NCI-H524 treated with DMSO at 0.1 percent for 48 hours (cell line): ENCODE measurements around the gene TLE3.
A peak's percentile ranks its signal among the peaks of the same experiment; 100 is the strongest.
"Not testable (repeated sequence)": the region's sequence is repeated elsewhere in the genome, so short reads cannot be mapped to it uniquely, and the experiment has no call there.

Experiments used
- DNase-seq: peaks from one replicate; lab custom pipeline; 2025; lab: John Stamatoyannopoulos, UW

The TLE3 gene

GRCh38 chr15:70125605-70126004, 27.9 kb upstream of the TLE3 start:
- no peak for DNase-seq

GRCh38 chr15:70121624-70122302, 24.0 kb upstream of the TLE3 start:
- peak; percentile 25 for DNase-seq

GRCh38 chr15:70120958-70121623, 23.4 kb upstream of the TLE3 start:
- peak; percentile 28 for DNase-seq

GRCh38 chr15:70119911-70120508, 22.3 kb upstream of the TLE3 start:
- DNase-seq, result no peak

DNA sequence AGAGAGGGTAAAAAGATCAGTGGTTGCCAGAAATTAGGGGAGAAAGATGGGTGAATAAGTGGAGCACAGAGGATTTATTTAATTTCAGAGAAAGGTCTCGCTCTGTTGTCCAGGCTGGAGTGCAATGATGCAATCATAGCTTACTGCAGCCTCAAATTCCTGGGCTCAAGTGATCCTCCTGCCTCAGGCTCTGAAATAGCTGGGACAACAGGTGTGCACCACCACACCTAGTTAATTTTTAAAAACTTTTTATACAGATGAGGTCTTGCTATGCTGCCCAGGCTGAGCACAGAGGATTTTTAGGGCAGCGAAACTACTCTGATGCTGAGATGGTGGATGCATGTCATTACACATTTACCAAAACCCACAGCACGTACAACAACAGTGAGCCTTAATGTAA, 20.9 kb upstream of the TLE3 start:
- no peak for DNase-seq

- DNase-seq, result no peak
Measured at GRCh38 chr15:70116317-70116716, 18.6 kb upstream of the TLE3 start.

DNA sequence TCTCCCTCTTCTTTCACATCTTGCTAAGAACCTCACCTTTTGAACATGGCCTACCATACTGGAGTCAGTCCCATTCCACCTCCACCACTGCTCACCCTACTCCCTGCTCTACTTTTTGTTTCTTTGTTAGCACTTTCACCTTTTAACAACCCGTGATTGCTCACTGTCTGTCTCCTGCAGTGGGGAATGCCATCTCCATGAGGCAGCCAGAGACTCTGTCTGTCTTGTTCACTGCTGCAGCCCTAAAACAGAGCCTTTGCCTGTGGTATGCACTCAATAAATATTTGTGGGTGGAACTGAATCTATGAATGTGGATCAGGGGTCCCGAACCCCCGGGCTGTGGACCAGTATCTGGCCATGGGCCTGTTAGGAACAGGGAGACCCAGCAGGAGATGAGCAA, 16.5 kb upstream of the TLE3 start:
- no peak for DNase-seq

DNA sequence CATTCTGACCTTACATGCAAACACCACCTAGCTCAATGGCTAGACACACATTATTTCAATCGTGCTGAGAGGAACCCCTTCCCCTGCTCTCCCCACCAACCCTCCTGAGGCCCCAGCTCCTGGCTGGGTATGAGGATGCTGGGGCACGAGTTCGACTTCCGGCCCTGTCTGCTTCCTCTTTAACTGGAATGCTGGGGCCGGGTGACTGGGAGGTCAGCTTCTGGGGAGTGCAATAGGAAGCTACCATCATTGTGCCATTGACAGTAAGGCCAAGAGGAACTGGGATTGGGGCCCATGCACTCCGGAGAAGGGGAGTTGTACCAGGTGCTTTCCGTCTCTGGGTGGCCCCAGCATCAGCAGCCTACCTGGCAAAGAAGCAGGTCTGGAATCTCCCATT, 15.6 kb upstream of the TLE3 start:
- DNase-seq, result no peak

GRCh38 chr15:70112572-70113303, 15.0 kb upstream of the TLE3 start:
- not testable (repeated sequence) for DNase-seq

DNA sequence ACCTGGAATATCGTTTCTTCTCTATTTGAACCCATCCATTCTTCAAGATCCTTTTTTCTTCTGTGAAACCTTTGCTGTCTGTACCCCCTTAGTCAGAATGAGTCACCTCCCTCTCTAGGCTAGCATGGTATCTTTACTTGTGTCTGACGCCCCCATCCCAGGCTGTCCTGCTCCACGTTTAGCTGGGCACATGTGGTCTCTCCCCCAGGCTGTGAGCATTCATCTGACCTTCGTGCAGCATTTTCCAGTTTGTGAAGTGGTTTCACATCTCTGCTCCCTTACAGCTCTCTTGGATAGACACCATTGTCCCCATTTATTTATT, 14.3 kb upstream of the TLE3 start:
- no peak for DNase-seq

GRCh38 chr15:70111203-70112073, 13.7 kb upstream of the TLE3 start:
- DNase-seq, result peak; percentile 93

DNA sequence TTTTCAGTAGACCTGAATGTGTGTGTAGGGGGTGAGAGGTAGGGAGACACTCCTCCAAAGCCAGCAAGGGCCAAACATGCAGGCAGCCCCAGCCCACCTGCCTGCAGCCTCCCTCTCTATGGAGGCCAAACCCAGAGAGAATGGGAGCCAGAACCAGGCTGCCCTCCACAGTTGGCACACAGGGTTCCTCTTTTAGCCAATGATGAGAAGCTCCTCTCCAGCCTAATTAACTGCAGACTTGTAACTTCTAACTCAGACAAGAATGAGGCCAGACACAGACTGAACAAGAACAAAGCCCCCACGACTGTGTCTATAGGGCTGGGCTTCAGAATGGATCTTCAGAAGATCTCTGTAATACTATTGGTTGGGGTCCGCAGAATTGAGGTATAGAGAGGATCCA, 12.3 kb upstream of the TLE3 start:
- no peak for DNase-seq

- DNase-seq, result no peak
Measured at GRCh38 chr15:70109531-70109930, 11.8 kb upstream of the TLE3 start.

GRCh38 chr15:70103880-70104626, 6.3 kb upstream of the TLE3 start:
- DNase-seq, result no peak

DNA sequence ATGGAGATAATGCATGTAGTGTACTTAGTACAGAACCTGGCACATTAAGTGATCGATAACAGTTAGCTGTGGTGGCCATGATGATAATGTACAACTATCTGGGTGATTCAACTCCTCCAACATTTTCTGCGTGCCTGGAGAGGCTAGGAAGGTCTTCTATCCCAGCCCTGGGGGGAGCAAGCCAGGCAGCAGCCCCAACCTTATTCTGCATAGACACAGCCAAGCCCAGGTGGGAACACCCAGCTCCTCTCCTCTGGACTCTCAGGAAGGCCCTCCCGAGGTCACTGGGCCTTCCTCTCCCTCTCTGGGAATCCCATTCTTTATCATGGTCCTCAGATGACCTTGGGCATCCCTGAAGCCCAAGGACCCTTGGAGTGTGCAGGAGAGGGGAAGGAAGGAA, 5.1 kb upstream of the TLE3 start:
- no peak for DNase-seq

DNA sequence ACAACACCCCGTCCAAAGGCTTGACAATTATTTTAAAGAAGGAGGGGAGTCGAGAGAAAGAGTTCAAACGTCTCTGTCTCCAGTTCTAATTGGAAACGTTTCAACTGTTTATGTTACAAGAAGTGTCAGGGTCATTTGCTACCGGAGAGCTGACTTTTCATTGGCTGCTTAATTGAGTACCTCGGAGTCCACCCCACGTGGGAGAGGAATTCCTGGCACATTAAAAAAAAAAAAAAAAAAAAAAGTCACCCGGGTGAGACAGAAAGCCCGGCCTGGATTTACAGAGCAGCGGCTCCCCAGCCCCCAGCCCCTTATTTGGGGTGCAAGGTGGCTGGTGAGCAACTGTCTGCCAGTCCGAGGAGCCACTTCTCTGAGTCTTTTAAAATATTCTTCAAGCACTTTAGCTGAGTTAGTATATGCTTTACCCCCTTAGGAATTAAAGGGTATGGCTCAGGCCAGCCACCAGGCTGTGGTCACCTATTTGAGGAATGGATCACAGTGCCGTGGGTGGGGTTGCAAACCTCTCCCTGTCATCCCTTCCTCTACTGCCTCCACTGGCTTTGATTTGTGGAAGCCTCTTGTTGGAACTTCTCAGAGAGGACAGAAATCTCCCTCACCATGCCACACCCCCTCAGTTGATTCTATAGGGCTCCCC, 3.9 kb upstream of the TLE3 start:
- DNase-seq, result peak; percentile 77

DNA sequence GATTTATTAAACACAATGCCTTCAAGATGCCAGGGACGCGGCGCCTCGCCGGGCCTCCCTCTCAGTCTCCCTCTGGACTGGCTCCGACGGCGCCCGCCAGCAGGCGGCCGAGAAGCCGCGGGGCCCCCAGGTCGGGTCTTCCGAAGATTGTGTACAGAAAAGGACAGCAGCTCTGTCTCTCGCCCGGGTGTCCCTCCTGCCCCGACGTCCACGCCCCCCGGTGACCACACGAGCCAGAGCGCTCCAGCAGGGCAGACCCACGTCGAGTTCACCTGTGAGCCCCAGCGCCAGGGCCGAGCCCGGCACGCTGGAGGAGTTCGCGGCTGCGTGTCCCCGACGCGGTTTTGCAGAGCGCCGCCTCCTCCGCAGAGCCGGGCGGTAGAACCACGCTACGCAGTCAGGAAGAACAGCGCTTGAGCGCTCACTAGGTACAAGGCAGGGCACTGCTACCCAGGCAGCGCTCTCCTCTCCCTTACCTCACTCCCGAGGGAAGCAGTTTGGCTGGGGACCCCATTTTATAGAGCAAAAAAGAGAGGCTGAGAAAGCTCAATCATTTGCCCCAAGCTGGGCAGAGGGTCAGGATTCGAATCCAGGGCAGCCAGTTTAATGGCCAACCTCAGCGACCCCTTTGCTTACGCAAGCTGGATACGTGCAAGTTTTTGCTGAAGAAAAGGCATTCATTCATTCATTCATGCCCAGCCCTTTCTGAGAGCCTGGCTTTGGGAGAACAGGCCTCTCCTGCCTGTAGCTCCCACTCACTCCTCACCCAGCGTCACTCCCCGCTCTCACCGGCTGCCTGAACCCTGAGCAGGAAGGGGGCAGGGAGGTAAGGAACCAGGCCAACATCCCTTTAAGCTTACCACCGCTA, 3.0 kb upstream of the TLE3 start:
- no peak for DNase-seq

DNA sequence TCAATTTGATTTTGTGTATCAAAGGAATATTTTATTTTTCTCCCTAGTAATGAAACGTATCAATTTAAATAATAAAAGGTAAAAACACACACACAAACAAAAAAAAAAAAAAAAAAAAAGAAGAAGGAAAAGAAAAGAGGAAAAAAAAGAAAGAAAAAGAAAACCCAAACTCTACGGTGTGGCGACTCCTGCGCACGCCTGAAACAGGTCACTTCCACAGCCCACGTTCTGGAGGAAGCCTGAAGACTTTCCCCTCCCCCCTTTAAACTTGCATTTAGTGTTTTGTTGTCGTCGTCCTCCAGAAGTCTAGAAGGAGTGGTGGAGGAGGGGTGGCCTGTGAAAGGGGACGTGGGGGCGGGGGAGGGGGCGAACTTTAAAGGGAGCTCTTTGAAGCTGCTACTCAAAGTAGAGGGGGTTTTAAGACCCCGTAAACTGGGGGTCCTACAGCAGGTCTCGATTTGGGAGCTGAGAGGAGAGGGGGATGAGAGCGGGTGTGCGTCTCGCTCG, 2.3 kb upstream of the TLE3 start:
- DNase-seq, result no peak

- peak; percentile 99 for DNase-seq
Measured at GRCh38 chr15:70099167-70099966, 1.6 kb upstream of the TLE3 start.
